Cerebellar cortex (tissue), 1 donor: ENCODE measurements around the gene TNFAIP8L1.
A peak's percentile ranks its signal among the peaks of the same experiment; 100 is the strongest.

Experiments used
- DNase-seq: peaks from one replicate; pipeline ENCODE4 v3.0.0-alpha.2; 2015; ENCODE audit warnings: low spot score

Gene TNFAIP8L1

DNA sequence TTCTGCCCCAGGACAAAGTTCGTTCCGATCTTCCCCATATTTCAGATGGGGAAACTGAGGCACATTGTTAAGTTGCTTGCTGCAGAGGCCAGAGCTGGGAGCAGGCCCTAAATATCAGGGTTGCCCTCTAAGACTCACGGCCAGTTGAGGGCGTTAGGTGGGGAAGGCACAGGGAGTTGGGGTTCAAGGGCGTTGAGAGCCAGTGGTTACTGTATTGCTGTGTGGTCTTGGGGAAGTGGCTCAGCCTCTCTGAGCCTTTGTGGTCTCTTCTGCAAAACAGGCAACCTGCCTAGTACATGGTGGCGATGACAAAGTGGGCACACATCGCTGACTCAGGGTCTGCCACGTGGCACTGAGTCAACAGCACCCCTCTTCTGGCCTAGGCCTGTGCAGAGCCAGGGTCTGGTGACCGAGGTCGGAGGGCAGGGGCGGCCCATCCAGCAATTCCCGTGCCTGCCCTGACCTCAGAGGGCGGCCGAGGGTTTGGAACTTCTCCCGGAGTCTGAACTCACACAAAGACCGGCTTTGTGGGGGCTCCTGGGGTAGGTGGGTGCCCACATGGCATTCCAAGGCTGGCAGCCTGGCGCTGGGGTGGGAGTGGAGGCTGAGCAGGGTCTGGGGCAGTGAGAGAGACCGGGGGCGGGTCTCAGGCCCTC lies 10.2 kb downstream of the TNFAIP8L1 start:
- DNase-seq = no peak

GRCh38 chr19:4650159-4650558 lies 10.8 kb downstream of the TNFAIP8L1 start:
- DNase-seq = no peak

DNA sequence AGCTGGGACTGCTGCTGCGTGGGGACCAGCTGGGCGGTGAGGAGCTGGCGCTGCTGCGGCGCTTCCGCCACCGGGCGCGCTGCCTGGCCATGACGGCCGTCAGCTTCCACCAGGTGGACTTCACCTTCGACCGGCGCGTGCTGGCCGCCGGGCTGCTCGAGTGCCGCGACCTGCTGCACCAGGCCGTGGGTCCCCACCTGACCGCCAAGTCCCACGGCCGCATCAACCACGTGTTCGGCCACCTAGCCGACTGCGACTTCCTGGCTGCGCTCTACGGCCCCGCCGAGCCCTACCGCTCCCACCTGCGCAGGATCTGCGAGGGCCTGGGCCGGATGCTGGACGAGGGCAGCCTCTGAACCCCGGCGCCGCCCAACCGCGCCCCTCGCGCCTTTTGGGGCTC lies 12.8 kb downstream of the TNFAIP8L1 start:
- no peak for DNase-seq

GRCh38 chr19:4653793-4654436 lies 14.6 kb downstream of the TNFAIP8L1 start:
- no peak for DNase-seq

- DNase-seq = no peak
These were observed 15.4 kb downstream of the TNFAIP8L1 start for GRCh38 chr19:4654437-4655361.

DNA sequence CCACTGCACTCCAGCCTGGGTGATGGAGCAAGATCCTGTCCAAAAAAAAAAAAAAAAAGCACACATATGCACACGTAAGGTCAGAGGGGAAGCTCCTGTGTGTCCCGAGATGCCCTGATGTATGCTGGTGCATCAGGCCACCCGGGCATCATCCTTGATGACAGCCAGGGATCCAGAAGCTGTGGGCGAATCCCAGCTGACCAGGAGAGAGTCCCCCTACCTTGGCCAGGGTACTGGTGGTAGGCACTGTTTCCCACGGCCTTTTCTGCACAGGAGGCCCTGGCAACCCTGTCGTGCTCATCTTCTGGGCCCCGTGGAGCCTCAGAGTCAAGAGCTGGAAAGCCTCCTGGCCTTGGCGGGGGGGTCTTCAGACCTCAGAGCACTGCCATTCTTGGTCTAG lies 16.8 kb downstream of the TNFAIP8L1 start:
- no peak for DNase-seq

- DNase-seq = no peak
These were observed 17.9 kb downstream of the TNFAIP8L1 start for GRCh38 chr19:4657262-4657661.

DNA sequence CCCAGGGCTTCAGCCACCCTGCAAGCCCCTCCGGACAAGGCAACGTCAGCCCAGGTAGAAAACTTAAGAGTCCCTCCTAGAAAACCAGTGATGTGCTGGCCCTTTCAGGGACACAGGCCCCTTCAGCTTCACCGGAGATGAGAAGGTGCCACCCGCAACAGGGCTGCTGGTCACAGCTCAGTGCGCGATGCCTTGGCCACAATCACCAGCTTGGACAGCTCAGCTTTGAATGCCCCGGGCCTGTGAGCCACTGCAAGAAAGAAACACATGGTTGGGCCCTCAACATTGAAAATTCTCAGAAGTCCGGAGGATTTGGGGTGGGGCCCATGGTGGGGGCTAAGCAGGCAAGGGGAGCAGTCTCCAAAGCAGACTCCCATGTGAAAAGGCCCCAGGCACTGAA lies 18.5 kb downstream of the TNFAIP8L1 start:
- DNase-seq = no peak

DNA sequence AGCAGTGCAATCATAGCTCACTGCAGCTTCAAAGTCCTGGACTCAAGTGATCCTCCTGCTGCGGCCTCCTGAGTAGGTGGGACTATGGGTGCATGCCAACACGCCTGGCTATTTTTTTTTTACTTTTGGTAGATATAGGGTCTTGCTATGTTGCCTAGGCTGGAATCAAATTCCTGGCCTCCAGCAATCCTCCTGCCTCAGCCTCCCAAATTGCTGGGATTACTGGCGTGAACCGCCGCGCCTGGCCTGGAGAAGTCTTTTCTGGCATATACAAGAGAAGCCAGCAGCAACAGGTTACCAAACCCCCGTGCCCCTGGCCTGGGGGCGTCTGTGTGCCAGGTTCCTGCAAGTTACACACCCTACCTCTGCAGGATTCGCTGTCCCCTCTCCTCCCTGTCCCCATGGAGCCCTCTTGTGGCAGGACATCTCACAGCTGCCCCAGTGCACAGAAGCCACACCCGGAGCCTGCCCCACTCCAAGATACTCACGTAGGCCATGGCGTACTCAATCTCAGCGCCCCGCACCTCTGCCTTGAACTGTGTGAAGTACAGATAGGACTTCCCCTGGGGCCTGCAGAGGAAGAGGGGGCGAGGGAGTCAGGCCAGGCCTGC lies 21.0 kb downstream of the TNFAIP8L1 start:
- DNase-seq = no peak

GRCh38 chr19:4660993-4661392 lies 21.7 kb downstream of the TNFAIP8L1 start:
- no peak for DNase-seq

DNA sequence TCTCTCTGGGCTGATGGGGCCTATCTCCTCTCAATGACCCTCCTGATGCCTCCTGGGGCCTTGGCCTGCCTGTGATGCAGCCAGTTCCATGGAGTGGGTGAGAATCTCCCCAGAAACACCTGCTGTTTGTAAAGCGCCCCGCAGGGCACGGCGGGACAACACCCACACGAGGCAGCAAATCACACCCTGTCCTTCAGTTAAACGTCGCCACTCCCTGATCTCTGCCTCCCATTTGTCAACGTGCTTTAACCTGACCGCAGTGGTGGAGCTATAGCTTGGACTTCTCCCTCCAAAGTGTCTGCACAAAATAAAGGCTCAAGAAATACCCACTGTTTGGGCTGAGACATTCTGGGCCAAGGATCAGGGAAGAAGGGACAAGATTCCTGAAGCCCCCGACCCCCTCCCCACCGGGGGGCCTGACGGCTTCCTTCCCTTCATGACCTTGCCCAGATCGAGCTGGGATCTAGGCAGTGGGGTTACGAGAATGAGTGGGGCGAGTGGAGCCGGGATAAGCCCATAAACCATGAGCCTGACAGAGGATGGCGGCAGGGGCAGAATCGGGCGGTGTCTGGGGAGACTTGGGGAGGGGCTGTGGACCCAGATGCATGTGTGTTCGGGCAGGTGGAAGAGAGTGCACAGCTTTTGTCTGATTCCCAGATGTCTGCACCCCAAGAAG lies 22.8 kb downstream of the TNFAIP8L1 start:
- no peak for DNase-seq

DNA sequence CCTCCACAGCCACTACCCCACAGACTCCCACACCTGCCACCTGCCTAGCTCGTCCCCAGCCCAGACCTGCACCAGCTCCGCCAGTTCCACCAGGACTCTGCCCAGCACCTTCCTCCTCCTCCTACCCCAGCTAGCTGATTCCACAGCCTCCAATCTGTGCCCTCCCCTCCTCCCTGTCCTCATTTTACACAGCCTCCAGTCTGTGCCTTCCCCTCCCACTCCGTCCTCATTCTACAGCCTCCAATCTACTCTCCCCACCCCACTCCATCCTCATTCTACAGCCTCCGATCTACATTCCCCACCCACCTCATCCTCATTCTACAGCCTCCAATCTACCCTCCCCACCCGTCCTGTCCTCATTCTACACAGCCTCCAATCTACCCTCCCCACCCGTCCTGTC lies 23.5 kb downstream of the TNFAIP8L1 start:
- no peak for DNase-seq

DNA sequence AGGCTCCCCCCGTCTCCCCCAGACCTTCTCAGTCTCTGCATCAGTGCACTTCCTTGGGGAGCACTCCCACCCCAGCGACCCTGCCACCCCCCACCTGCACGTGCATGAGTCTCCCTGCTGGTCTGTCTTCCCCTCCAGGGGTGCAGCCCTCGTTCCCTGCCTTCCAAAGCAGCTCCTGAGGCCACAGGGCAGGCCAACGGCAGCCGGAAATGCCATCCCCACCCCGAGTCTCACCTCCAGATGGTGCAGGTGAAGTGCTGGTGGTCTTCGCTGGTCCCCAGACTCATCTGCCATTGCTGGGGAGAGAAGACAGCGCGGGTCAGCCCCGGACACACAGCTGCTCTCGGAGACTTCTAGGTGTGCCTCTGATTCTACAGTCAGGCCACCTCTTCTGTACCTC lies 25.3 kb downstream of the TNFAIP8L1 start:
- DNase-seq = no peak

DNA sequence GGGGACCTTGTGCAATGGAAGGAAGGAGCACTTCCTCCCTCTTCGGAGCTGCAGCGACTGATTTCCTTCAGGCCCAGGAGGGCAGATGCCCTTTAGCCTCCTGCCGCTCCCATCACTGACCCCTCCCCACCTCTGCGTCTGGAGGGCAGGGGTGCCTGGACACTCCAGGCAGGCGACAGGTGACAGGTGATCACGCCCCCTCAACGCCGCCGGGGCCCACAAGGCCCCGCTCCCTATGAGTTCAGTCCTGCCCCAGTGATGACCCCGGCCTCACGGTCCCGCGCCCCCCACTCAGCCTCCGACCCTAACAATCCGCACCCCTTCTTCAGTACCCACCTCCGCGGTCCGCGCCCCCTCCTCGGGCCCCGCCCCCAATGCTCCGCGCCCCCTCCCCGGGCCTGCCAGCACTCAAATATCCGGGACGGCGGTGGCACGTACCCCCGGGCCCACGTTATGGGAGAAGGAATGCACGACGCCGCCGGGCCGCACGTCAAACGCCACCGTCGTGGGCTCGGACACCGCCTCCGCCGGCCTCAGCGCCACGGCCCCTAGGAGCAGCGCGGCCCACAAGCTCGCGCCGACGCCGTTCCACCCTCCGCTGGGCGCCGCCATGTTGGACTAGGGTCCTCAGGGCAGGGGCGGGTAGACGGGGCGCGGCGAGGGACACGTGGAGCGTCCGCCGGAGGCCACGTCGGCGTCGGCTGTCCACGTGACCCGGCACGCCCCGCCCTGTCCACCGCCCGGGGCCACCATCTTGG lies 30.6 kb downstream of the TNFAIP8L1 start, which contains the start of gene MYDGF:
MYDGF (minus strand) TSS at position 620 of the 758 bp plus-strand sequence; CDS start at position 612, 8 bp downstream.
- DNase-seq = peak; percentile 81

GRCh38 chr19:4671185-4671851 lies 32.0 kb downstream of the TNFAIP8L1 start:
- peak; percentile 68 for DNase-seq

DNA sequence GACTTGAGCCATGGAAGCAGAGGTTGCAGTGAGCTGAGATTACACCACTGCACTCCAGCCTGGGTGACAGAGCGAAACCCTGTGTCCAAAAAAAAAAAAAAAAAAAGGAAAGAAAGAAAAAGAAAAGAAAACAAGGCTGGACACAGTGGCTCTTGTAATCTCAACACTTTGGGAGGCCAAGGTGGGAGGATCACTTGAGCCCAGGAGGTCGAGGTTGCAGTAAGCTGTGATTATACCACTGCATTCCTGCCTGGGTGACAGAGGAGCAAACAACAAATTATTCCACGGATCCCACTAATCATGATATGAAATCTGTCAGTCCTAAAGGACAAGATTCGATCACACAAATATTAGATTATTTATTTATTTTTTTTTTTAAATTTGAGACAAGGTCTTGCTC lies 33.9 kb downstream of the TNFAIP8L1 start:
- no peak for DNase-seq

DNA sequence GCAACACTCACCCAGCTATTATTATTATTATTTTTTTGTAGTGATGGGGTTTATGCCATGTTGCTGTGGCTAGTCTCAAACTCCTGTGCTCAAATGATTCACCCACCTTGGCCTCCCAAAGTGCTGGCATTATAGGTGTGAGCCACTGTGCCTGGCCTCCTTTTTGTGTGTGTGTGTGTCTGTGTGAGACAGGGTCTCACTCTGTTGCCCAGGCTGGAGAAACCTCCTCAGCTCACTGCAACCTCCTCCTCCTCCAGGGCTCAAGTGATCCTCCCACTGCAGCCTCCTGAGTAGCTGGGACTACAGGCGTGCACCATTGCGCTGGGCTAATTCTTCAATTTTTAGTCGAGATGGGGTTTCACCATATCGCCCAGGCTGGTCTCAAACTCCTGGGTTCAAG lies 34.4 kb downstream of the TNFAIP8L1 start:
- no peak for DNase-seq

DNA sequence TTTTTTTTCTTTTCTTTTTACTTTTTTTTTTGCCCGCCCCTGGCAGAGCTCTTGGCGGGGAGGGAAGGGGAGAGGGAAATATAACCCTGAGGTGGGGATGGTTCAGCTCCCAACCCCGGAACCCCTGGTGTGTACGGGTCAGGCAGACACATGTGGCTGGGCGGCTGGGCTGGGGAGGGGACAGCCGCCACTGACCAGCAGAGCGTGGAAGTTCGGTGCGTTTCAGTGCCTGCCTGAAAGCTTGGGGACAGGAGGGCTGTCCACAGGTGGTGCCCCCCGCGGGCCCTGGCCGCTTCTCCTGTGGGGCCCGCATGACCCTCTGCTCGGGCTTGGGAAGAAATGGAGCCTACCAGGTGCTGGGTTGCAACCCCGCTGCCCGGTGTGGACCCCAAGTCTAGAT lies 36.0 kb downstream of the TNFAIP8L1 start:
- DNase-seq = no peak

GRCh38 chr19:4676955-4677731 lies 37.8 kb downstream of the TNFAIP8L1 start:
- peak; percentile 93 for DNase-seq
